Measurements from ENCODE around the gene OAS2. TPM values are rescaled to one million over a fixed set of nuclear protein-coding genes. Genes with fewer than 3 reads are reported as not detected.

OAS2 gene
- total and polyA plus RNA-seq, 9 of the 15 experiments (the other 6 are each of a cell fraction or from before 2014, with no cell fraction given) = 0.13 to 0.85 TPM; not detected in 7

GRCh38 chr12:112971248-112971647 is 7.1 kb upstream of the OAS2 start (continued):
- TF ChIP-seq ETV6 (IDR thresholded peaks at IDR 0.05; ENCODE audit: borderline replicate concordance in 1 of 2, low read depth in 2 of 2, low read length in 1 of 2) (no peak), ETV6 (CRISPR knock-in tag; IDR thresholded peaks at IDR 0.05; ENCODE audit: borderline replicate concordance) (no peak), ZBTB5 (IDR thresholded peaks at IDR 0.05) (no peak), DNMT1 (IDR thresholded peaks at IDR 0.05) (no peak), MYNN (IDR thresholded peaks at IDR 0.05) (no peak), MYNN (CRISPR knock-in tag; IDR thresholded peaks at IDR 0.05) (no peak), ZNF197 (CRISPR knock-in tag; IDR thresholded peaks at IDR 0.05; ENCODE audit: low read depth) (no peak), ZNF347 (CRISPR knock-in tag; IDR thresholded peaks at IDR 0.05; ENCODE audit: low read depth) (no peak)

- FAIRE-seq (no peak), DNase-seq (ENCODE audit: extremely low read depth in 1 of 4, low spot score in 3 of 4) (no peak), ATAC-seq (no peak)
- intact Hi-C loops (cut with micrococcal nuclease) = no loop called here
- TF ChIP-seq SFPQ (IDR thresholded peaks at IDR 0.05; ENCODE audit: low read depth, low read length) (no peak), SRSF7 (optimal IDR thresholded peaks at IDR 0.05; ENCODE audit: low read depth, low read length) (no peak), PREB (CRISPR knock-in tag; IDR thresholded peaks at IDR 0.05) (no peak), NR1H2 (CRISPR knock-in tag; IDR thresholded peaks at IDR 0.05) (no peak), GATAD2A (IDR thresholded peaks at IDR 0.05) (no peak), MED1 (CRISPR knock-in tag; IDR thresholded peaks at IDR 0.05; ENCODE audit: borderline replicate concordance) (no peak)
- H3K4me1 ChIP-seq (replicated peaks in 1 of 2; ENCODE audit: control insufficient read depth in 2 of 2, insufficient read depth in 2 of 2, low read length in 2 of 2) = no peaks in the 10 kb centered on the region; a peak in 1 of 5 replicates
- no peaks in the 10 kb centered on the region for H3K79me2 ChIP-seq (ENCODE audit: control insufficient read depth, insufficient read depth, low read length)
- no peaks in the 10 kb centered on the region for H3K9me3 ChIP-seq (replicated peaks; ENCODE audit: control insufficient read depth, insufficient read depth, low read depth, low read length)
- no peak overlapping the region for H3K9ac ChIP-seq (ENCODE audit: insufficient read depth in 1 of 2, low read depth in 2 of 2, low read length in 2 of 2)
- H3K36me3 ChIP-seq (ENCODE audit: control insufficient read depth, insufficient read depth, low read length) = no peaks in the 10 kb centered on the region
- no TSS peak for BruUV-seq (replicated peaks)
- no peak overlapping the region for H2AFZ ChIP-seq (ENCODE audit: low read depth, low read length)
- 9% methylated on average over 4 of the region's 4 CpGs for WGBS (ENCODE audit: insufficient coverage, low coverage, missing lambda C conversion rate)
- 0 out of 2 replicates have a peak, but pooled peaks cover 3% of the 10 kb centered on the region for H4K20me1 ChIP-seq (replicated peaks; ENCODE audit: control insufficient read depth, insufficient read depth, low read length)
- no peak overlapping the region for H3K4me2 ChIP-seq (ENCODE audit: insufficient read depth, low read length)
- H3K27me3 ChIP-seq (ENCODE audit: control insufficient read depth in 2 of 2, insufficient read depth in 2 of 2, low read length in 2 of 2) = peaks cover 0 to 34% of the 10 kb centered on the region in 2 experiments; a peak in 2 of 5 replicates
- in situ Hi-C loops (cut with MboI) = no loop called here
- H3K9me1 ChIP-seq (ENCODE audit: control insufficient read depth, insufficient read depth, low read length) = peaks cover 2% of the 10 kb centered on the region
- no peak overlapping the region for H3K27ac ChIP-seq (ENCODE audit: extremely low read depth, low read depth, low read length)
- CTCF ChIA-PET (ENCODE audit: low intra/inter-chr PET ratio) = no interaction called here
- POLR2A ChIA-PET = no interaction called here
- H3K4me3 ChIP-seq = no peak overlapping the region
These were observed 5.1 kb upstream of the OAS2 start for GRCh38 chr12:112973011-112973735.
